GM19193 (cell line): Measurements from ENCODE around the gene RPS6KA4.

Source experiments
- POLR2A ChIP-seq: IDR thresholded peaks from 4 replicates; pipeline ENCODE4 v1.6.1; 2011; ENCODE audit not compliant: insufficient read depth, insufficient read length; ENCODE audit errors: extremely low read depth

The RPS6KA4 gene

GRCh38 chr11:64341851-64342791 lies 16.8 kb upstream of the RPS6KA4 start:
- TF ChIP-seq POLR2A = no peak

DNA sequence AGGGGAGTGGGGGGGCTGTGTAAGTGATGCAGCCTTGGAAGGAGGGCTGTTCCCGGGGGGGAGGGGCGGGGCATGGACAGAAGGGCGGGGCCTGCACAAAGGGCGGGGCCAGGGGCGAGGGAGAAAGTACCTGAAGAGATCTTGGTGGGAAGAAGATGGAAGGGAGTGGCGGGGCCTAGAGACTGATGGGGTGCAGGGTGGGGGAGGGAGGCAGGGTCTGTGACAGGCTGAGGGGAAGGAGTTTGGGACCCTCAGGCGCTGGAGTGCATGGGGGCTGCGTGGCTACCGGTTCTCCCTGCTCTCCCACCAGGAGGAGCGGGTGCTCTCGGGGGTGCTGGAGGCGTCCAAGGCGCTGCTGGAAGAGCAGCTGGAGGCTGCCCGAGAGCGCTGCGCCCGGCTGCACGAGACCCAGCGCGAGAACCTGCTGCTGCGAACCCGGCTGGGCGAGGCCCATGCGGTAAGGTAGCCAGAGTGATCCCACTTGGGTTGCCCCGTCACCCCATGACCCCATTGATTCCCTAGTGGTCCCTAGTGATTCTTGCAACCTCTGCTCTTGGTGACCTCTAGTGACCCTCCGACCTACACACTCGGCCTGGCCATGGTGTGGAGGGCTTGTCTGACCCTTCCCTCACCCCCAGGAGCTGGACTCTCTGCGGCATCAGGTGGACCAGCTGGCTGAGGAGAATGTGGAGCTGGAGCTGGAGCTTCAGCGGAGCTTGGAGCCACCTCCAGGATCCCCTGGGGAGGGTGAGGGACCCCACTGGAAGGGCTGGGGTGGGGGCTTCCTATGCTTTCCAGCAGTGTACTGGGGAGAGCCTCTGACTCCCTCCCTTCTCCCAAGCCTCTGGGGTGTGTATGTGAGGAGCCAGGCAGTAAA lies 15.9 kb upstream of the RPS6KA4 start:
- TF ChIP-seq POLR2A = no peak

DNA sequence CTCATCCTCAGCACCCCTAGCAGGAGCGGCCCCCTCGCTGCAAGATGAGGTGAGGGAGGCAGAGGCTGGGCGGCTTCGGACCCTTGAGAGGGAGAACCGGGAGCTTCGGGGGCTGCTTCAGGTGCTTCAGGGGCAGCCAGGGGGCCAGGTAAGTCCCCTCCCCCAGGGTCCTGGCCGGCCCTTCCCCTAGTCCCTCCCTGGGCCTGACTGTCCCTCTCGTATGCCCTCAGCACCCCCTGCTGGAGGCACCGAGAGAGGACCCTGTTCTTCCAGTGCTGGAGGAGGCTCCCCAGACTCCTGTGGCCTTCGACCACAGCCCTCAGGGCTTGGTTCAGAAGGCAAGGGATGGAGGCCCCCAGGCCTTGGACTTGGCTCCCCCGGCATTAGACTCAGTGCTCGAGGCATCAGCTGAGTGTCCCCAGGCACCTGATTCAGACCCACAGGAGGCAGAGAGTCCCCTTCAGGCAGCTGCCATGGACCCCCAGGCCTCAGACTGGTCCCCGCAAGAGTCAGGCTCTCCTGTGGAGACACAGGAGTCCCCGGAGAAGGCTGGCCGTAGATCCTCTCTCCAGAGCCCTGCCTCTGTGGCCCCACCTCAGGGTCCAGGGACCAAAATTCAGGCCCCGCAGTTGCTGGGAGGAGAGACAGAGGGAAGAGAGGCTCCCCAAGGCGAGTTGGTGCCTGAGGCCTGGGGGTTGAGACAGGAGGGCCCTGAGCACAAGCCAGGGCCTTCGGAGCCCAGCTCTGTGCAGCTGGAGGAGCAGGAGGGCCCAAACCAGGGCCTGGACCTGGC lies 15.0 kb upstream of the RPS6KA4 start:
- TF ChIP-seq POLR2A = no peak

DNA sequence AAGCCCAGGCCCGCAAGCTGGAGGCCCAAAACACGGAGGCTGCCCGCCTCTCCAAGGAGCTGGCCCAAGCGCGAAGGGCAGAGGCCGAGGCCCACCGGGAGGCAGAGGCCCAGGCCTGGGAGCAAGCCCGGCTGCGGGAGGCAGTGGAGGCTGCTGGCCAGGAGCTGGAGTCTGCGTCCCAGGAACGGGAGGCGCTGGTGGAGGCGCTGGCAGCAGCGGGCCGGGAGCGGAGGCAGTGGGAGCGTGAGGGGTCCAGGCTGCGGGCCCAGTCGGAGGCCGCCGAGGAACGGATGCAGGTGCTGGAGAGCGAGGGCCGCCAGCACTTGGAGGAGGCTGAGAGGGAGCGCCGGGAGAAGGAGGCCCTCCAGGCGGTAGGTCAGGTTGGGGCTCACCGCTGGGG lies 14.2 kb upstream of the RPS6KA4 start:
- TF ChIP-seq POLR2A = no peak

GRCh38 chr11:64347193-64347867 lies 11.6 kb upstream of the RPS6KA4 start:
- TF ChIP-seq POLR2A = no peak

DNA sequence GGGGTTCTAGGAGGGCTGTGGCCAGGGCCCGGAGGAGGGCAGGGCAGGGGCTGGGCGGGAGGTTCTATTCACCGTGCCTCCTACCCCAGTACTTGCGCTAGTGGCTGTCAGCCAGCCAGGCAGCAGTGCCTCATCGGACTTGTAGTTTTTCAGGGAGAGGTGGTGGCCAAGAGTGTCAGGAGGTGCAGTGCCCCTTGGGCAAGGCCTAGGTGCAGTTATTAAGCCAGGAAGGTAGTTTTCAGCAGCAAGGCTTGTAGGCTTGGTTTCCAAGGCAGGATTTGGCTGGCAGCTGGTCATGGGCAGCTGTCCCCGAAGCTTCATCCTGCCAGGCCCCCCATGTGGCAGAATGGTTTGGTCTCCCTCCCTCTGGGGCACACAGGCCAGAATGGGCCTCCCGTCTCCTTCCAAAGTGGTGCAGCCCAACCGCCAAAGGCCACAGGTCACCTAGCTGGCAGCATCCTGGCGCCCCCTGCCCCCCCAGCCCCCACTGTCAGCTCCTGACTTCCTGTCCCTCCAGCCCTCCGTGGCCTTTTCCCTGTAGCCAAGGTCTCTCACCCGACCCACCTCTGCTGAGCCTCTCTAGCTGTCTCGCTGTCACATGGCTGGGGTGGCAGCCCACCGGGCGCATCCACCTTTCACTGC lies 10.5 kb upstream of the RPS6KA4 start:
- no peak for TF ChIP-seq POLR2A

DNA sequence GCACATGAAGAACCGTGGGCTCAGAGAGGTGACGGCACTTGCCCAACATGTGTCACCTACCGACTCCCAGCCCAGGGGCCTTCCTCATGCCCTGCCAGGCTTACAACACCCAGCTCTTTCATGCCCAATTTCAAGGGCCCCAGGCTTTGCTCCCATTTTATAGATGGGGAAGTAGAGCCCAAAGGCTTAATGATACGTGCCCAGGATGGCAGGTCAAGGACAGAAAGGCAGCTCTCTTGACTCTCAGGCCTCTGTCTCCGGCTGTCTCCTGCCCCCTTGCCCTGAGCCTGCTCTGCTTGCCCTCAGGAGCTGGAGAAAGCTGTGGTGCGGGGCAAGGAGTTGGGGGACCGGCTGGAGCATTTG lies 10.0 kb upstream of the RPS6KA4 start:
- TF ChIP-seq POLR2A = no peak

DNA sequence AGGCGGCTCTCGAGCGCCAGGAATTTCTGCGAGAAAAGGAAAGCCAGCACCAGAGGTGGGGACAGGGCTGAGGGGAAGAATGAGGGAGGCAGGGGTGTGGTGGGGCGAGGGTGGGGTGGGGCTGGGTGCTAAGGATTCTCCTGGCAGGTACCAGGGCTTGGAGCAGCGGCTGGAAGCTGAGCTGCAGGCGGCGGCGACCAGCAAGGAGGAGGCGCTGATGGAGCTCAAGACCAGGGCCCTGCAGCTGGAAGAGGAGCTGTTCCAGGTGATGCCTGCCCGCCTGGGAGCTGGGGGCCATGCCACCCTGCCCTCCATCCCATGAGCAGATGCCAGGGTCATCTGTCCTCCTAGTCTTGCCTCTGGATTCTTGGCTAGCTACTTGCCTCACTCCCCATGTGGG lies 9.6 kb upstream of the RPS6KA4 start:
- no peak for TF ChIP-seq POLR2A

DNA sequence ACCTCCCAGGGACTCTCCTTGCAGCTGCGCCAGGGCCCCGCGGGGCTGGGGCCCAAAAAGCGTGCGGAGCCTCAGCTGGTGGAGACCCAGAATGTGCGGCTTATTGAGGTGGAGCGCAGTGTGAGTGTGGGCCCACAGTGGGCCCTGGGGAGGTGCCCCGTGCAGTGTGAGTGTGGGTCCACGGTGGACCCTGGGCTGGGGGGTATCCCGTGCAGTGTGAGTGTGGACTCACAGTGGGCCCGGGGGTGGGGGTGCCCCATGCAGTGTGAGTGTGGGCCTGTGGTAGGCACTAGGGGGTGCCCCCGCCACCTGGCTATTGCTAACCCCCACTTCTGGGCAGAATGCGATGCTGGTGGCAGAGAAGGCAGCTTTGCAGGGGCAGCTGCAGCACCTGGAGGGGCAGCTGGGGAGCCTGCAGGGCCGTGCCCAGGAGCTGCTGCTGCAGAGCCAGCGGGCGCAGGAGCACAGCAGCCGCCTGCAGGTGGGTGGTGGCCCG lies 7.8 kb upstream of the RPS6KA4 start:
- no peak for TF ChIP-seq POLR2A

- no peak for TF ChIP-seq POLR2A
These were observed 6.6 kb upstream of the RPS6KA4 start for GRCh38 chr11:64352099-64352994.

DNA sequence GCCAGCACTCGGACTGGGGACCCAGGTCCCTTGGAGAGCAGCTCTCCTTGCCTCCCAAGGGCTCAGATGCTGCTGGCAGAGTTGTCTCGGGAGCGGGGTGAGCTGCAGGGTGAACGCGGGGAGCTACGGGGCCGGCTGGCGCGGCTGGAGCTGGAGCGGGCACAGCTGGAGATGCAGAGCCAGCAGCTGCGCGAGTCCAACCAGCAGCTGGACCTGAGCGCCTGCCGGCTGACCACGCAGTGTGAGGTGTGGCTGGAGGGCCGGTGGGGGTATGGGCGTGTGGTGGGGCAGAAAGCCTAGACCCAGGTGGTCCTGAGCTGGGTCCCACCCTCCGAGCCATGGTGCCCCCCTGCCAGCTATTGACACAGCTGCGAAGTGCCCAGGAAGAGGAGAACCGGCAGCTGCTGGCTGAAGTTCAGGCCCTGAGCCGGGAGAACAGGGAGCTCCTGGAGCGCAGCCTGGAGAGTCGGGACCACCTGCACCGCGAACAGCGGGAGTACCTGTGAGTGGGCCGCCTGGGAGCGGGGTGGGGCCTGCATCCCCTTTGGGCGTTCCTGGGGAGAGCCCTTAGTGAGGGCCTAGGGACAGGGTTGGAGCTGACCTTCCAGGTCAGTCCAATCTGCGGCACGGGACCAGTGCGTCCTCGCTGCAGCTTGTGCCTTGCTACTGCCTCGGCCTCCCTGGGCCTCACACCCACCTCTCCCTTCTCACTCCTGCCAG lies 5.8 kb upstream of the RPS6KA4 start:
- TF ChIP-seq POLR2A = no peak
